RPMI8226 (cell line): Measurements from ENCODE around the gene KMT2C.
"Not testable (repeated sequence)": the region's sequence is repeated elsewhere in the genome, so short reads cannot be mapped to it uniquely, and the experiment has no call there.

ENCODE experiments used
- DNase-seq: peaks from one replicate; pipeline ENCODE4 v3.0.0-alpha.2; 2015

KMT2C gene

DNA sequence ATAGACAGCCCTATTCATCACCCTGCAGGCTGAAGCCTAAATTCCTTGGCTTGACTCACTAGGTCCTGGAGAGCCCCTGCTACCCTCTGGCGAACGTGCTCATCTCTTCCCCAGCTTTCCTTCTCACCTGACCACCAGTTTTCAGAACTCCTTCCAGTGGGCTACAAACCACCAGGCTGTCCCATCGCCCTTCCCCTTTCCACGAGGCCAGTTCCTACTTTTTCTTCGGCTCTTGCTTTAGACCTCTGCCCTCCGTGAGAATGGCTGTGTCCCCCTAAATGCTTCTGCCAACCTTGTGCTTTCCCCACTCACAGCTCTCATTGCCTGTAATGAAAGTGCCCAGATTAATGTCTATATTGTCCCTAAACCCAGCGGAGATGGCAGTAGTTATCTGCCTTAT, 5.4 kb upstream of the KMT2C start:
- not testable (repeated sequence) for DNase-seq

DNA sequence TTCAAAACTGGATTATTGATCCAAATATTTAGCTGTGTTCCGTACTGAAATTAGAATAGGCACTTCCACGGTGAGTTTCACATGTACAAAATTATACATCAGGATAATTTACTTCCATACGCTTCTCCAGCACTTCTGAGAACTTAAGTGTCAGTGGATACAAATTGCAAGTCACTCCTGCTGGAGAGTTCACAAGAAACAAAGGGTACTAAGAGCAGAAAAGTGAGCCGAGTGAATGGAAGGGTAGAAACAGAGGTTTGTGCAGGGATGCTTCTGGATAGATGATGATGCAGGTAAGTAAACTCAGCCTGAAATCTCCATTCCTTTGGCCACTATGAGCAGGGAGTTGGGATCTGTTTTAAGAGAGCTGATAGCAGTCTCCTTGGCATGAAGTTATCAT, 2.2 kb upstream of the KMT2C start:
- DNase-seq: not testable (repeated sequence)

DNA sequence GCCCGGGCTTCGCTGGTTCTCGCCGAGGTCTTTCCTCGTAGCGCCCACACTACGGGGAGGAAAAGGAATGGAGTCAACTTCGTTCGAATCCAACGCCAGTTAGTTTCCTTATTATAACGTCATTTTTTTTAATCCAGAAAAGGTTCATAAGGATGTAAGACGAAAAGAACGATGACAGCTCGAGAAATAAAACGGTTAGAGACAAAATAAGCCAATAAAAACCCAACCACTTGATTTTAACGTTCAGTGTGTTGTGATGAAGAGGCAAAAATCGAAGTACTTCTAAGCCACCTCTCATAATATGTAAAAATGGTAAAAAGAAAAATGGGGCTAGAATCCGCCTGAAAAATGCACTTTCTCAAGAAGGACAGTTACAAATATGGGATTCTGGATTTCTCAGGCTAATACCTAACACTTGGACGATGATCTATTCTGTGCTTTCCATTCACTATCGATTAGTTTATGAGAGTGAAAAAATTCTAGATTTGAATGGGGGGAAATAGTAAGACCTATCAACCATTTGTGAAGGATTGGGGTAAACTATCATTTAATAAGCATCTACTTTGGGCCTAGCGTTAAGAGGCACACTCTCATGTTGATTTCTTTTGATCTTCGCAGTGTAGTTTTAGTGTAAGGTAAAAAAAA, 1.2 kb upstream of the KMT2C start:
- DNase-seq: not testable (repeated sequence)

DNA sequence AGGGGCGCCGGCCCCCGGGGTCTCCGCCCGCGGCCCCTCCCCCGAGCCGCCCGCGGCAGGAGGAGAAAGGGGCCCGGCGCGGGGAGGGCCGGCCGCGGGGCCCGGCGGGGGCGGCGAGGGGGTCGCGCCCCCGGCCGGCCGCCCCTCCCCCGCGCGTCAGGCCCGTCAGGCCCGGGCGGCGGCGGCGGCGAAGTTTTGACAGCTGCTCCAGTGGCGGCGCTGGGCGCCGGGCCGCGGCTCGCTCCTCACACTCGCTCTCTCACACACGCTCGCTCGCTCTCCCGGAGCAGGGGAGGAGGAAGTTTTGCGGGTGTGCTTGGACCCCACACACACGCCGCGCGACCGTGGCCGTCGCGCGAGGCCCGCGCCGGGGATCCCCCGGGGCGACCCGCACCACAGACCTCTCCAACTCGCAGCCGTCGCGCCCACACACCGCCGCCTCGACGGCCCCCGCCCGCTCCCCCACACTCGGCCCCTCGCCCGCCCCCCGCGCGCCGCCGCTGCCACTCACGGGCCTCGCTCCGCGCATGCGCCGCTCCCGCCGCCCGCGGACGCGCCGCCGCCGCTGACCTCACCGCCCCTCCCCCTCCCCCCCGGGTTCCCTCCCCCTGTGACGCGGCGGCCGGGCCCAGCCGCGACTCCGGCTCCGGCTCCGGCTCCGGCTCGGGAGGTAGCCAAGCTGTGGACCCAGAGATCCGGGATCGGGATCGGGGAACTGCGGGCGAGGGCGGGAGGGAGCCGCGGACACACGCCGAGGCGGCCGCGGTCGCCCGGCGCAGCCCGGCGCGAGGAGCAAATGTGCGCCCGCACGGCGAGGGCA, 518 bp upstream of the KMT2C start:
- DNase-seq: peak; percentile 96

DNA sequence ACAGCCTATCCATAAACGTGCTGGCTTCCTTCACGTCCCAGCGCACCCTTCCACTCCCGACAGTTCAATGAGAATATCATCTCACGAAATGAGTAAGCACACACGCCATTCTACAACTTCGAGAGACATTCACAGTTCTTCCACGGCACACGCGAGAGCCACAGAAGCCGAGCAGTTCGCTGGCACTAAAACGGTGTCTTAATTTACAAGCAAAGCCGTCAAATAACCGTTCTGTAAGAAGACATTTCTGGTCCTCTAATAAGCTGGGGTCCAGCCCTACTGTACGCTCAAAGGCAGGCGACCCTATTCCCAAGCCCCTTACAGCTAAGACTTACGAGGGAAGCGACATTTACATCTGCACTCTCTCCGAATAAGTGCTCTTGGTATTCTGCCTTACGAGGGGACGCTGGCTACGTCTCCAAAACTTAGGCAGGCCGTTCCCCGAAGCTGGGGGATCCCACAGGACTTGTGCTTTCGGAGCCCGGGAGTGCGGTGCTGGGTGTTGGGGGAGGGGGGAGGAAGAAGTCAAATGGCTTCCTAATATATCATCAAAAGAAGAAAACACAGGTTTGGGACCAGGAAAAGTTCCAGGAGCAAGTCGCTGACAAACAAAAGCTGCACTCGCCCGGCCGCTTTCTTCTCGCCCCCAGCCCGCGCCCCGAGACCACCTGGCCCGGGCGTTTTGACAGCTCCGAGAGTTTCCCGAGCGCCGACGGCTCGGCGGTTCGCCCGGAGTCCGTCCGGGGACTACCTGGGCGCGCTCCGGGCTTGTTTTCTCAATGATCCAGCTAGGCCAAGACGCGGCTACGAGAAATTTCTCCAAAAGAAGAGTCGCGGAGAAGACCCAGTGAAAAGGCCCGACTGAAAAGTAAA, 1.1 kb downstream of the KMT2C start:
- peak; percentile 54 for DNase-seq

DNA sequence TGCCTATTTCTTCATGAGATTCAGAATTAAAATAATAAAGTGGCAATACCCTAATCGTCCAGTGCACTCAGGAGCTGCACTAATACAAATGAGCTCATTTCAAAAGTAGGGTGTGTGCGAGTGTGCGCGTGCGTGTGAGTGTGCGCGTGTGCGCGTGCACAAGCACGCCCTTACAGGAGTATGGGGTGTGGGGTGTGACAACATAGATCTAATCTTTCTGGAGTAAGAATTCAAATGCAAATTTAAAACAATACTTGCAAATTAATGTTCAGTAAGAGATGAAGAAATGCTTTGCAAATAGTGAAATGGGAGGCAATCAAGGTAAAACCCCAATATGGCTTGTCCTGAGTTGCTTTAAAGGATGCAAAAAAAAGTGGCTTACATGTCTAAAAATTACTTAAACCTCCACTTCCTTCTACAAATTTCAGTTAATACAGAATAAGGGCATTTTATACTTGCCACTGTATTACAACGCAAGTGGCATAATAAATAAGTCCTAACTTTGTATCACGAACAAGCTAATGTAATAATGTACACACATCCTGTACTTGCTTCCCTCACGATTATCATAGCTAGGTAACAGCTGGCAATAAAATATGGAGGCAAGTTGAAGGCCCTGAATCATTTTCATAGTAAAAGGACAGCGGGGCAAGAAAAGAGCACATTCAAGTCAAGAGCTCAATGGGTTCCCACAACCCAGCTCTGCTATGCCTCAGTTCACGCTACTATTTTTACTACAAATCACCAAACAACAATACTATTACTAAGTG, 1.9 kb downstream of the KMT2C start:
- DNase-seq: peak; percentile 81

DNA sequence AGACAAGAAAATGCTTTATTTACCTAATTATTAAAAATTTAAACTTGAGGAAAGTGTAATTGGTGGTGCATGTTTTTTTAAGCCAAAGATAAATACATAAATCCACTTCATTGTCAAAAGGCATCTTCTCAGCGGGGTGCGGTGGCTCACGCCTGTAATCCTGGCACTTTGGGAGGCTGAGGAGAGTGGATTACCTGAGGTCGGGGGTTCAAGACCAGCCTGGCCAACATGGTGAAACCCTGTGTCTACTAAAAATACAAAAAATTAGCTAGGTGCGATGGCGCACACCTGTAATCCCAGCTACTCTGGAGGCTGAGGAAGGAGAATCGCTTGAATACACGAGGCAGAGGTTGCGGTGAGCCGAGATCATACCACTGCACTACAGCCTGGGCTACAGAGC, 3.1 kb downstream of the KMT2C start:
- not testable (repeated sequence) for DNase-seq

DNA sequence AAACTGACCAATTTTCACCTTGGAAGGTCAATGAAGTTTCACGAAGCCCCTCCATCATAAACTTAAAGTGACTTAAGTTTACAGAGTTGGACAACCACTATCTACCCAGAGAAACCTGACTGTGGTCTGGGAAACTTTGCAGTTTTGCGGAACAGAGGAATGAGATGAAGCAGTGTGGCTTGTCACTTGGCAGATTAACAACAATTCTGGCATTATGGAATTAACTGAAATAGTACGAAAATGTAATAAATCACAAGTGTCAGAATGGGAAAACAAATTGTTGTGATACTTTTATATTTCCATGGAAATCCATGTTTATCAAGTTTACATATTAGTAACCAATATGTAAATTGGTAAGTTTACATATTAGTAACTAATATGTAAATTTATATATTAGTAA, 4.9 kb downstream of the KMT2C start:
- DNase-seq: no peak

DNA sequence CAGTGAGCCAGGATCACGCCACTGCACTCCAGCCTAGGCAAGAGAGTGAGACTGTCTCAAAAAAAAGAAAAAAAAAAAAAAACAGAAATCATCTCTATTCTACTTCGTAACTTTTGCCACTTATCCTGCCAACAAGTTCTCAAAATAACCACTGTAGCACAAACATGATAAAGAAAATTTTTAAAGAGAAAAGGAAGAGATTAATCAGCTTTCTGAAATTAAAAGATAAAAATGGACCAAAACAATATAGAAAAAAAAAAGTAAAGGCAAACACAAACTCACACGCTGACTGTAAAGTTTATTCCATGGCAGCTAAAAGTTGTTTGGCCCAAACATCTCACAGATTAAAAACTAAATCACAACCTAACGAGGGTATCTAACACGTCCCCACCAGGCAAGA, 5.7 kb downstream of the KMT2C start:
- not testable (repeated sequence) for DNase-seq

DNA sequence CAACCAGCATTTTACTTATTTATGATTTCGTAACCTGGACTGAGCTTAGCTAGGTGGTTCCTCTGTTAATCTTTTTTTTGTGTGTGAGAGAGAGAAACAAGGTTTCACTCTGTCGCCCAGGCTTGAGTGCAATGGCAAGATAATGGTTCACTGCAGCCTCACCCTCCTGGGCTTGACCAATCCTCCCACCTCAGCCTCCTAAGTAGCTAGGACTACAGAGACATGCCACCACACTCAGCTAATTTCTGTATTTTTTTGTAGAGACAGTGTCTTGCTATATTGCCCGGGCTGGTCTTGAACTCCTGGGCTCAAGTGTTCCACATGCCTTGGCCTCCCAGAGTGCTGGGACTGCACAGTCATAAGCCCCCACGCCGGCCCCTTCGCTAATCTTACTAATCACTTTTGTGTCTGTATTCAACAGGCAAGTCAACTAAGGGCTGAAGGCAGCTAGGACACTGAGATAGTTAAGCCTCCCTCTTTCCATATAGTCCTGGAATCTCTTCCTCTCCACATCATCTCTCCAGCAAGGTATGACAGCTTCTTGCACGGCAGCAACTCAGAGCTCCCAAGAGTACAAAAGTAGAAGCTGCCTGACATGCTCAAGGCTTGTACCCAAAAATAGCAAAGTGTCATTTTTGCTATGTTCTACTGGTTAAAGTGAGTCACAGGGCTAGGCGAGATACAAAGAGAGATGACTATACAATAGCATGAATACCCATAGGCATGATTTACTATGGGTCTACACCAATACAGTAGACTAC, 11.3 kb downstream of the KMT2C start:
- no peak for DNase-seq

DNA sequence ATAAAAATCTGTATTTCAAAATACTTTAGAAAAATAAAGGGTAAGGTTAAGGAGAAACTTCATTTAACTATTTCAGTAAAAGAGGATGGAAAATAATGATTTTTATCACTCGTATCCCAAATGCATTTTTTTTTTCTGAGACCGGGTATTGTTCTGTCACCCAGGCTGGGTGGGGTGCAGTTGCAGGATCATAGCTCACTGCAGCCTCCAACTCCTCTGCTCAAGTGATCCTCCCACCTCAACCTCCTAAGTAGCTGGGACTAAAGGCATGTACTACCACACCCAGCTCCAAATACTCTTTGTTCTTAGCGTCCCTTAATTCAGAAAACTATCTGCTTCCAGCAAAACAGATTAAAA, 11.8 kb downstream of the KMT2C start:
- no peak for DNase-seq

DNA sequence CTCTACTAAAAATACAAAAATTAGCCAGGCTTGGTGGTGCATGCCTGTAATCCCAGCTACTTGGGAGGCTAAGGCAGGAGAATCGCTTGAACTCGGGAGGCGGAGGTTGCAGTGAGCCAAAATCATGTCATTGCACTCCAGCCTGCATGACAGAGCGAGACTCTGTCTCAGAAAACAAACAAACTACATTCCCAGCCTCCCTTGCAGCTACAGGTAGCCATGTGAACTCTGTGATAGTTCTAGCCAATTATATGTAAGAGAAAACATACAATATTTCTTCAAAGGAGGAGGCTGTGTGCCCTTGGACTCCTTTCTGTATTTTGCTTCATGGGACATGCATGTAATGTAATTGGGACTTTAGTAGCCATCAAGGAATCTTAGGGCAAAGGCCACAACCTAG, 12.6 kb downstream of the KMT2C start:
- DNase-seq: not testable (repeated sequence)

DNA sequence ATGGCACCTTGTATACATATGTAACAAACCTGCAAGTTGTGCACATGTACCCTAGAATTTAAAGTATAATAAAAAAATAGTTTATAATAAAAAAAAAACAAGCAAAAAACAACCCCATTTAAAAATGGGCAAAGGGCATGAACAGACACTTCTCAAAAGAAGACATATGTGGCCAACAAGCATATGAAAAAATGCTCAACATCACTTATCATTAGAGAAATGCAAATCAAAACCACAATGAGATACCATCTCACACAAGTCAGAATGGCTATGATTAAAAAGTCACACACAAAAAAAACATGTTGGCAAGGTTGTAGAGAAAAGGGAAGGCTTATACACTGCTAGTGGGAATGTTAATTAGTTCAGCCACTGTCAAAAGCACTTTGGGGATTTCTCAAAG, 14.9 kb downstream of the KMT2C start:
- DNase-seq: not testable (repeated sequence)

DNA sequence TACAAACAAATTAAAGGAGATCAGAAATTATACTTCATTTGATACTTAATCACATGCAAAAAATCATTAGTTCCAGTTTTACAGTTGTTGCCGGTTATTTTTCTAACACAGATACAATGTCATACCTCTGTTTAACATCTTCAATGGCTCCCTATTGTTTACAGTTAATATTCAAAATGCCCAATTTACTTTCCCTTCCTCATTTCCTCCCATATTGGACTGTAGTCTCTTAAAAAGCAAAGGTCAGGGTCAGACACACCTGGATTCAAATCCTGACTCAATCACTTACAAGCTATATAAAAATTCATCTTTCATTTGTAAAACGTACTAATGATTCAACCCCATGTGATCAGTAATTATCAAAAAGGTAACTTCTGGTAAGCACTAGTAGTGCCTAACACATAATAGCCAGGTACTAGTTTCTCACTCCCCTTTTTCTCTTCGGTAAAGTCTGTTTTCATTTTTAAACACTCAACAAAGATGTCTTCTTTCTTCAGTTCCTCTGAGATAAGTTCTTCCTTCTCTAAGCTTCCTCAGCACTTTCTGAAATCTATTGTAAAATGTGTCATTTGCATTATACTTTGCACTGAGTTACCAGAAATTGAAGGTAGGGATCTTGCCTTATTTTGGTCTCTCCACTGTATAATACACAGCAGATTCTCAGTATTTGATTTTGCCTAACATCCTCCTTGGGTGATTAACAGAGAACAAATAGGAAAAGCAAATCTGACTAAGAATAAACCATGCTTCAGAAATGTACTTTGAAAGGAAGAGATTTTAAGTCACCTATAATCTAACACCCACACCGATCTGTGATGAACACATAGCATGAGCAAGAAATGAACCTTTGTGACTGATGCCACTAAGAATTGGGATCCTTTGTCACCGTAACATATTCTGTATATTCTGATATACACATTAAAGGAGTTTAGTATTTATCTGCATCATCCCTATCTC, 16.1 kb downstream of the KMT2C start:
- DNase-seq: no peak

DNA sequence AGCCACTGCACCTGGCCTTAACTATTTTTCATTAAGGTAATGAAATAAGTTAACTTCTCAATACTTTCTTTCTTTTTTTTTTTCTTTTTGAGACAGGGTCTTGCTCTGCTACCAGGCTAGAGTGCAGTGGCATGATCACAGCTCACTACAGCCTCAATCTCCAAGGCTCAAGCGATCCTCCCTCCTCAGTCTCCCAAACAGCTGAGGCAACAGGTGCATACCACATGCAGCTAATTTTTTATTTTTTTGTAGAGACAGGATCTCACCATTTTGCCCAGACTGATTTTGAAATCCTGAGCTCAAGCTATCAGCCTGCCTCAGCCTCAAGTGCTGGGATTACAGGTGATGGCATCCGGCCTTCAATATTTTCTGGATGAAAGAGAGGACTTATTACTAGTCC, 21.0 kb downstream of the KMT2C start:
- no peak for DNase-seq

DNA sequence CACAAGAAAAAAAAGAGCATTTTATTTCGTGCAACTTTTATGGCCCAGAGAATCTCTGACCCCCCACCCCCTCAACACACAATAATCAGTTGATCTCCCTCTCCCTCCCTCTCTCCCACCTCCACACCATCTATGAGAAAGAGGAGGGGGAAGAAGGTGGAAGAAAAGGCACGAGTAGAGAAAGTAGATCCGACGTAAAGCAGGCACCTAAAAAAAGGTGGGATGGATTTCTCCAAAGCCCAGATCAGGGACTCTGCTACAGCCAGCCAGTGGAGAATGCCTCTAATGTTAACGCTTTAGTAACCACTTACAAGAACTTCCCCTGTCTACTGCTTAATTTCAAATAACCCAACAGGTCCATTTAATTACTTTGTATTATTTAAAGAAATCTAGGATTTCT, 24.4 kb downstream of the KMT2C start:
- DNase-seq: no peak

DNA sequence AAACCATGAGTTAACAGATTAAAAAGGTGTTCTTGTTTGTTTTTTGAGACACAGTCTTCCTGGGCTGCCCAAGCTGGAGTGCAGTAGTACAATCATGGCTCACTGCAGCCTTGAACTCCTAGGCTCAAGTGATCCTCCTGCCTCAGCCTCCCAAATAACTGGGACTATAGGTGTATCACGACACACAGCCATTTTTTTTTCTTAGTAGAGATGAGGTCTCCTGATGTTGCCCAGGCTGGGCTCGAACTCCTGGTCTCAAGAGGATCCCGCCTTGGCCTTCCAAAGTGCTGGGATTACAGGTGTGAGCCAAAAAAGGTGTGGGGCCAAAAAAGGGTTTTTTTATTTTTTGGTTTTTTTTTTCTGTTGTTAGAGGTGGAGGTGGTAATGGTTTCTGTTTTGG, 29.3 kb downstream of the KMT2C start:
- no peak for DNase-seq

DNA sequence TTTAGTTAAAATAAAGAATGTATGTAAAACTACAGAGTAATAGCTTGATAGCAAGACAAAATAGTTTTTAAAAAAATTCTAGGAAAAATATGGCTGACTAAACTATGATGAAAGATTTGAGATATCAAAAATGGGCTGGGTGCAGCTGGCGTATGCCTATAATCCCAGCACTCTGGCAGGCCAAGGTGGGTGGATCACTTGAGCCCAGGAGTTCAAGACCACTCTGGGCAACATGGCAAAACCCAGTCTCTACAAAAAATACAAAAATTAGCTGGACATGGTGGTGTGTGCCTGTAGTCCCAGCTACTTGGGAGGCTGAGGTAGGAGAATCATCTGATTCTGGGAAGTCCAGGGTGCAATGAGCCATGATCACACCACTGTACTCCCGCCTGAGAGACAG, 29.8 kb downstream of the KMT2C start:
- DNase-seq: not testable (repeated sequence)

DNA sequence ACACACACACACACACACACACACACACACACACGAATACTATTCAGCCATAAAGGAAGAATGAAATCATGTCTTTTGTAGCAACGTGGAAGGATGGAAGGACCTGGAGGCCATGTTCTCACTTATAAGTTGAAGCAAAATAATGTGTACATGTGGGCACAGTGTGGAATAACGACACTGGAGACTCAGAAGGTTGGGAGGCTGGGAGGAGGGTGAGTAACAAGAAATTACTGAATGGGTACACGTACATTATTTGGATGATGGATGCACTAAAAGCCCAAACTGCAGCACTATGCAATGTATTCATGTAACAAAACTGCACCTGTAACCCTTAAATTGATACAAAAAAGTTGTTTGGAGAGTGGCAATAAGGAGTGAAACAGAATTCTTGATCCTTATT, 32.1 kb downstream of the KMT2C start:
- no peak for DNase-seq

DNA sequence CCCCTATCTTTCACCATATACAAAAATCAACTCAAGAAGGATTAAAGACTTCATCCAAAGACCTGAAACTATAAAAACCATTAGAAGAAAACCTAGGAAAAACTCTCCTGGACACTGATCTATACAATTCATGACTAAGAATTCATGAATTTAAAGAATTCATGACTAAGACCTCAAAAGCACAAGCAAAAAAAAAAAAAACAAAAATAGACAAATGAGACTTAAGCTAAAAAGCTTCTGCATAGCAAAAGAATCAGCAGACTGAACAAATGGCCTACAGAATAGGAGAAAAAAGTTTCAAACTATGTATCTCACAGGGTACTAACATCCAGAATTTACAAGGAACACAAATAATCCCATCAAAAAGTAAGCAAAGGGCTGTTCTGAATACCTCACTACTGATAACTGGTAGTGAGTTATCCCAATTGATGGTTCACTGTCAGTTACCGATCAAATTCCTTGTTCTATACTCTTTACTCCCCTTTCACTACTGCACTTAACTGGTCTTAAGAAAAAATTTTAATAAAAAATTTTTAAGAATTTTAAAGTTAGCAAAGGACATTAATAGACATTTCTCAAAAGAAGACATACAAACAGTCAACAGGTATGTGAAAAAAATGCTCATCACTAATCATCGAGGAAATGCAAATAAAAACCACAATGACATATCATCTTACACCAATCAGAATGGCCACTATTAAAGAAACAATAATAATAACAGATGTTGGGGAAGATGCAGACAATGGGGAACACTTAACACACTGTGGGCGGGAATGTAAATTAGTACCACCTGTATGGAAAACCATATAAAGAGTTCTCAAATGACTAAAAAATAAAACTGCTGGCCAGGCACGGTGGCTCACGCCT, 33.2 kb downstream of the KMT2C start:
- no peak for DNase-seq
